Pulmonary artery endothelial cell (primary cell): Measurements from ENCODE around the gene CCDC148. TPM values are rescaled to one million over a fixed set of nuclear protein-coding genes. Genes with fewer than 3 reads are reported as not detected.

Experiments
- DNase-seq: peaks from one replicate; pipeline ENCODE4 v3.0.0-alpha.2; 2011; ENCODE audit warnings: low read depth, low spot score
- total RNA-seq: library from RNA; depleted of rRNA; stranded (reverse); fragments of >200 nt; gene quantifications from 2 replicates; pipeline ENCODE4 v1.2.3, GENCODE V29; 2014

CCDC148 gene
- total RNA-seq, 1 donor from 2014 or later = not detected

DNA sequence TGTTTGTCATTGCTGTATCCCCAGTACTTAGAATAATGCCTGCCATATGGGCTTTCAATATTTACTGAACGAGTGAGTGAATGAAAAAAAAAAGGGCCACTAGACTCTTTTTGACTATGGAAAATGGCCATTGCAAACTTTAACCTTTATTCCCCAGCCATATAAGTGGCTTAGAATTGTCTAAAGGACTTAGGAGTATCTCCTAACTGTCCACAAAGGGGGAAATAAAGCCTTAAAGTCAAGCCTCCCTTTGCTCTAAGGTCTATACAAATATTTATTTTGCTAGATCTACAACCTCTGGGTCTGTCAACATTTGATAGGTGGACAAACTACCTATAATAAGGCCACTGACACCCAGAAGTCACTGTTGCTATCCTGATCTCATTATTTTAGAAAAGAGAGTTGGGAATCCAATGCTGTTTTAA, 329.2 kb downstream of the CCDC148 start:
- DNase-seq = no peak

GRCh38 chr2:158125756-158126498, 330.6 kb downstream of the CCDC148 start:
- no peak for DNase-seq

DNA sequence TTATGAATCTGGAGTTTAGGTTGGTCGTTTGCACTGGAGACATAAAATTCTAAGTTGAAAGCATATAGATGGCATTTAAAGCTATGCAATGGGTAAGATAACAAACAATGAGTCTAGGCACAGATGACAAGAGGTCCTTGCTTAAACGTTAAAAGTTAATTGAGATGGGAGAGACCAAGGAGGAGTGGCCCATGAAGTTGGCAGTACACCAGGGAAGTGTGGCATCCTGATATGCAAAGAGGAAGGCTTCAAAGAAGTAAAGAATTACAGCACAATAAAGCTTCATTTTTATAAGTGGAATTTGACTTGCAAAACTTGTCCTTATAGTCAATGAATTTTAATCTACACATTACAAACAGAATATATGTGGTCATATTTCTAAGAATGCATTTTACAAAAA, 331.7 kb downstream of the CCDC148 start:
- no peak for DNase-seq

Other genes starting within 250 kb of the CCDC148 start
- gene PKP4, start 199 bp upstream of the CCDC148 start, total RNA-seq = 35.0 and 46.8 TPM in 2 replicates